Heart left ventricle (tissue), 16 donors: Measurements from ENCODE around the gene GGACT. TPM values are rescaled to one million over a fixed set of nuclear protein-coding genes. Genes with fewer than 3 reads are reported as not detected.

Source experiments
- ATAC-seq, 4 donors: fragments of 200-7000 bp; cut with Tn5 transposase; one replicate each; pipeline ENCODE4 v1.9.1; 2020 to 2022; ENCODE audit warnings: moderate library complexity in 4 of 4, mild to moderate bottlenecking in 3 of 4, moderate number of reproducible peaks in 1 of 4
- DNase-seq, 5 donors: peaks; one replicate each; pipeline ENCODE4 v3.0.0-alpha.2; 2020
- H3K27ac ChIP-seq, 12 donors: fragments of 200-600 bp; sonication (generic) in 4 of 12; one replicate each; pipeline versions ENCODE4 v1.5.0 to v1.8.0; 2016 to 2022; ENCODE audit warnings: mild to moderate bottlenecking in 2 of 12
- H3K27me3 ChIP-seq, 9 donors: fragments of 200-600 bp; sonication (generic) in 2 of 9; one replicate each; pipeline versions ENCODE4 v1.5.1 to v1.8.0; 2016 to 2022; ENCODE audit warnings: mild to moderate bottlenecking in 3 of 9
- H3K36me3 ChIP-seq, 9 donors: fragments of 200-600 bp; sonication (generic) in 2 of 9; one replicate each; pipeline versions ENCODE4 v1.5.0 to v1.8.0; 2018 to 2022; ENCODE audit warnings: mild to moderate bottlenecking in 2 of 9
- H3K4me1 ChIP-seq, 12 donors: fragments of 200-600 bp; sonication (generic) in 4 of 12; one replicate each; pipeline versions ENCODE4 v1.5.0 to v1.8.0; 2016 to 2022; ENCODE audit warnings: mild to moderate bottlenecking in 3 of 12
- H3K4me3 ChIP-seq, 12 donors: fragments of 200-600 bp; sonication (generic) in 4 of 12; one replicate each; pipeline versions ENCODE4 v1.5.0 to v1.8.0; 2017 to 2022; ENCODE audit warnings: mild to moderate bottlenecking in 9 of 12, moderate library complexity in 4 of 12
- H3K9me3 ChIP-seq, 12 donors: fragments of 200-600 bp; sonication (generic) in 4 of 12; one replicate each; pipeline versions ENCODE4 v1.5.0 to v1.8.0; 2016 to 2022; ENCODE audit warnings: mild to moderate bottlenecking in 1 of 12
- CTCF ChIP-seq, 12 donors: fragments of 200-600 bp; sonication (generic) in 4 of 12; IDR thresholded peaks; one replicate each; pipeline versions ENCODE4 v1.5.0 to v1.8.0; 2018 to 2022; ENCODE audit warnings: antibody characterized with exemption in 12 of 12, mild to moderate bottlenecking in 5 of 12
- POLR2A ChIP-seq, 2 donors: fragments of 450-650 bp; IDR thresholded peaks; one replicate each; pipeline ENCODE4 v1.6.1; 2017; ENCODE audit warnings: antibody characterized with exemption in 2 of 2, mild to moderate bottlenecking in 2 of 2, moderate library complexity in 2 of 2
- WGBS, 4 donors: extraction: QIAGEN DNeasy Blood & Tissue Kit in 2 of 4; methylation state at CpG; one replicate each; pipeline versions ENCODE4 v1.1.5 to v1.1.7; 2013 to 2018; 5-methylcytosine and 5-hydroxymethylcytosine counted together
- intact Hi-C, 10 donors: fragments of 100-400 bp; cut with DNase I; formaldehyde crosslinking; loops; one replicate each; pipeline versions ENCODE4 v1.11.1 to v1.14.2; 2022
- polyA plus RNA-seq, 2 donors: library from polyadenylated mRNA; stranded (reverse); fragments of 200-250 nt; gene quantifications; one replicate each; pipeline ENCODE4 v1.2.3, GENCODE V29; 2013
- total RNA-seq, 9 donors: library from RNA; depleted of rRNA in 2 of 9; stranded (reverse); fragments of >200 nt in 2 of 9; fragmentation: NEBNext Ultra II Directional in 3 of 9; extraction: Animal tissue kit (Norgen Biotek cat#: 25700) in 3 of 9; gene quantifications; one replicate each; pipeline versions ENCODE4 v1.1.0 to v1.2.4, GENCODE V29; 2016 to 2023
- donor health status: ischemic (EF 13 %, LVEDD 7.1; RV severe dilation, severe dysfunction).
- donor health status: healthy with polysubstance abuse.
- donor health status: DM: no; HTN: yes; CAD: no.
- donor health status: DM: no; HTN: no; CAD: no.
- donor health status: ischemic (EF 25% LVEDD 6.9; RV normal size, moderate dysfunction).
- donor health status: ischemic (EF 25% LVEDD 5.7; RV mildly dilated, moderate dysfunction).
- donor health status: healthy.
- donor health status: DM: yes; HTN: yes; CAD: no.
- donor health status: ischemic (EF 35%, LVEDD 5.7; RV mildly dilated, moderate dysfunction).
- donor health status: nonischemic (EF 11% LVEDD 7.7; RV severe dilation, severe dysfunction).
- donor health status: DM: yes; HTN: yes; CAD: no.
- donor health status: PGD.
- donor health status: ischemic (EF 29% LVEDD 5.4; RV normal size, mild dysfunction).
- donor health status: nonischemic (EF 23%, LVEDD 6.1; RV moderate dilation, normal function).

Gene GGACT
- total and polyA plus RNA-seq, 11 donors: 0.34 to 3.9 (median 1.3) TPM

- ATAC-seq: no peak
- Histone ChIP-seq H3K27me3 (no peaks in the 10 kb centered on the region), H3K27ac (no peak overlapping the region), H3K4me1 (peaks cover 0 to 21% (median 10%) of the 10 kb centered on the region in 12 donors), H3K36me3 (no peaks in the 10 kb centered on the region), H3K9me3 (no peaks in the 10 kb centered on the region), H3K4me3 (no peak overlapping the region)
- 83 to 93% (median 88%) methylated on average over 3 of the region's 3 CpGs for WGBS, 4 donors
- DNase-seq: no peak
- intact Hi-C loops: no loop called here
- no peak for TF ChIP-seq CTCF (IDR thresholded peaks at IDR 0.05)
- no peak for TF ChIP-seq POLR2A (IDR thresholded peaks at IDR 0.05)
Measured at GRCh38 chr13:100484702-100485101, 103.9 kb downstream of the GGACT start.

GRCh38 chr13:100483841-100484381, 104.7 kb downstream of the GGACT start:
- no peak for TF ChIP-seq CTCF (IDR thresholded peaks at IDR 0.05)
- TF ChIP-seq POLR2A (IDR thresholded peaks at IDR 0.05): no peak
- DNase-seq (no peak), ATAC-seq (no peak)
- peaks cover 0 to 21% (median 10%) of the 10 kb centered on the region in 12 donors for H3K4me1 ChIP-seq
- WGBS, 4 donors: 49 to 58% (median 55%) methylated on average over 8 of the region's 8 CpGs
- no peak overlapping the region for H3K4me3 ChIP-seq
- intact Hi-C loops: no loop called here
- no peaks in the 10 kb centered on the region for H3K9me3 ChIP-seq
- H3K27me3 ChIP-seq: no peaks in the 10 kb centered on the region
- no peak overlapping the region for H3K27ac ChIP-seq
- H3K36me3 ChIP-seq: no peaks in the 10 kb centered on the region

- Histone ChIP-seq H3K4me3 (no peak overlapping the region), H3K36me3 (no peaks in the 10 kb centered on the region), H3K27ac (no peak overlapping the region), H3K27me3 (no peaks in the 10 kb centered on the region), H3K9me3 (no peaks in the 10 kb centered on the region), H3K4me1 (peaks cover 0 to 21% (median 10%) of the 10 kb centered on the region in 12 donors)
- no peak for DNase-seq
- intact Hi-C loops: no loop called here
- WGBS, 4 donors: 73 to 82% (median 77%) methylated on average over 6 of the region's 6 CpGs
- ATAC-seq: no peak
- TF ChIP-seq POLR2A (IDR thresholded peaks at IDR 0.05): no peak
- TF ChIP-seq CTCF (IDR thresholded peaks at IDR 0.05): no peak
Measured at GRCh38 chr13:100483139-100483538, 105.5 kb downstream of the GGACT start.

GRCh38 chr13:100480676-100481075, 107.9 kb downstream of the GGACT start:
- Histone ChIP-seq H3K27me3 (no peaks in the 10 kb centered on the region), H3K4me1 (peaks cover 0 to 21% (median 10%) of the 10 kb centered on the region in 12 donors), H3K9me3 (no peaks in the 10 kb centered on the region), H3K4me3 (no peak overlapping the region), H3K27ac (no peak overlapping the region), H3K36me3 (no peaks in the 10 kb centered on the region)
- DNase-seq: no peak
- 77 to 83% (median 80%) methylated on average over 9 of the region's 9 CpGs for WGBS, 4 donors
- ATAC-seq: no peak
- TF ChIP-seq POLR2A (IDR thresholded peaks at IDR 0.05) (no peak), CTCF (IDR thresholded peaks at IDR 0.05) (no peak)
- intact Hi-C loops: no loop called here

Other genes starting within 250 kb of the GGACT start
- 10 to 100 TPM in 1 of 9 donors, 1 to 10 TPM in 8; 3.6 to 10.3 (median 6.4) TPM for gene TMTC4, start 86.0 kb upstream of the GGACT start, total RNA-seq
- gene TMTC4, start 86.0 kb upstream of the GGACT start, polyA plus RNA-seq: 1 to 10 TPM; 2.4 to 3.8 TPM